Measurements from ENCODE around the gene COL3A1.

Gene COL3A1

DNA sequence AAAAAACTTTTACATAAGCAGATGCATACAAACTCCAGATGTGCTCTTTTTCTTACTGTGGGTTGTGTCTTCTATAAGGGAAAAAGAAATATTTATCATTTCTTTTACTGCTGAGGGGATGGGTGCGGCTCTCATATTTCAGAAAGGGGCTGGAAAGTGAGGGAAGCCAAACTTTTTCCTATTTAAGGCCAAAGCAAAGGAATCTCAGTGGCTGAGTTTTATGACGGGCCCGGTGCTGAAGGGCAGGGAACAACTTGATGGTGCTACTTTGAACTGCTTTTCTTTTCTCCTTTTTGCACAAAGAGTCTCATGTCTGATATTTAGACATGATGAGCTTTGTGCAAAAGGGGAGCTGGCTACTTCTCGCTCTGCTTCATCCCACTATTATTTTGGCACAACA lies at the start of gene COL3A1:
Gene COL3A1 (plus strand): TSS at position 210 of the 400 bp plus-strand sequence. CDS start 117 bp downstream, at position 327.
- DNase-seq, result no peak

DNA sequence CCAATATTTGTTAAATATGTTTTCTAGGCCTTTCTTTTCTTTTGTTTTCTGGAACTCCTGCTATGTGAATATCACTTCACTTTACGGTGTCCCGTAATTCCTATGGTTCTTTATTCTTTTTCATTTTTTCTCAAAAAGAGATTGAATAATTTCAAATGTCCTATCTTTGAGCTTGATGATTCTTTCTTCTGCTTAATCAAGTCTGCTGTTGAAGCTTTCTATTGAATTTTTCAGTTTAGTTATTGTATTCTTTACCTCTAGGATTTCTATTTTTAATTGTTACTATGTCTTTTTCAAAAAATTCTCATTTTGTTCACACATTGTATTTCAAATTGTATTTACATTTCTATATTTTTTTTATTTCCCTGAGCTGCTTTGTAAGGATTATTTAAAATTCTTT lies 45.5 kb upstream of the COL3A1 start:
- no peak for DNase-seq

DNA sequence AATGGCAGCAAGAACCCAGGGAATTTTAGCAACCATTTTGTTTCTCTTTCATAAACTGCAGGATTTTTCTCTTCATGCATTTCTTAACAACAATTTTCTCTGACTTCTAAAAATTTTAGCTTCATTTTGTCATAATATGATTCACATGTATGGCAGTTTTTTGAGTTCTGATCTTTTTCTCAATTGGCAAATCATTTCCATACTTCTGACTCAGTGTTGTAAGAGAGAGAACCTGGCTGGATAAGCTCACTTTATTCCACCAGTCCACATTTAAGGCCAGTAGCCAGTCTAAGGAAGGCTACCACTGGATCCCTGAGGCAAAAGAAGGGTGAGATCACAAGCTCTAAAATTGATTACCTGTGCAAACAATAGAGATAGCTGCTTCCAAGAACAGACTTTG lies 42.8 kb upstream of the COL3A1 start:
- DNase-seq, result no peak

DNA sequence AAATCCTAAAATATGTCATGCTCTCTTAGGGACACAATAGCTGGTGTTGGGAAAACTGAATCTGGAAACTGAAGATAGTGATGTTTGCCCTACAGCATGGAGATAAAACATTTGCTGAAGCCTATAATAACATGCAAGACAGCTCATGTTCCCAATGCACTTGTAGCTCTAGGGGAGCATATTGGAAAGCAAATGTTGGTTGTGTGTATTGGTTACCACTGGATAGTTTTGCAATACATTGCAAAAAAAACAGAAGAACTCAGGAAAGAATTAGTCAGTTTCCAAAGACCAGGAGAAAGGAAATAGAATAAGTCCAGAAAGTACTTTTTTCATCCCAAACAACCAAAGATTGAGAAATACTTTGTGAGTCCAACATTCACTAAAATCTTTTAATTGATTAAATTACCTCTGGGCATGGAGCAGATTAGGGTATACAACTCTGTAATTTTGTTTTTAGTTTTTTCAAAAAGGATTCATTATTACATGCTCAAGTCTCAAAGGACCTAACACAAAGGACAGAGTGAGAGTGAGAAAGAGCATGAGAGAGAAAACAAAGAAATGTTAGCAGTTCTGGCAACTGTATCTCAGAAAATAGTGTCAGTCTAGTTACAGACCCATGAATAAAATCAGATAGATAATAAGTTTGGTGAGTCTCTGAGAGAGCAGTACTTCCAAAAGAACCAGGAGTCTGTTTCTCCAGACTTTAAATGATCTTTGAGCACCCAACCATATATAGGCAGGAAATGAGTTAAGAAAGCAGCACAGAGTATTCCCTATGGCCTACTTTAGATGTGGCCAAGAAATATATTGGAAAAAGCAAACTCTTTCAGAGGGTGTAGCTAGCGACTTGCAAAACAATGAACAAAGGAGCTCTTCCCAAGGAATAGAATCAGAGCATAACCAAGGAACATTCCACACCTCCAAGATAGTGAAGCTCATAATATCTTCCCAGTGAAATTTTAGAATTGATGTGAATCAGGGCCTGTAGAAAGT lies 36.6 kb upstream of the COL3A1 start:
- DNase-seq, result no peak

DNA sequence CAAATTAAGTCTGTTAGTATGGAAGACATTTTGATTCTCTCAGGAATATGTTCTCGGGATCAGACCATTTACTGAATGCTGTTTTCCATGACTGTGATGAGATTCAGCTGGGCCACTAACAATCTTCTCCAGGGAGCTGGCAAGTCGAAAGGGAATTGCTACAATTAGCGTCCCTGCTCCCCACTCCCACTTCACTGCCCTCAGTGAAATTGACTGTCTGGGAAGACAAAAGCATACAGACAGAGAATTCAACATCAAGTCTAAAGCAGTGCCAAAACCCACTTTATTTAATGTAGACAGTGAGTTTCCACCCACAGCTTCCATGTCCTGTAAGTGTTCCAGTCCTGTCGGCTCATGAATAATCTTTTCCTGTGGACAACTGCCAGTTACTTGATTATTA lies 34.0 kb upstream of the COL3A1 start:
- no peak for DNase-seq

DNA sequence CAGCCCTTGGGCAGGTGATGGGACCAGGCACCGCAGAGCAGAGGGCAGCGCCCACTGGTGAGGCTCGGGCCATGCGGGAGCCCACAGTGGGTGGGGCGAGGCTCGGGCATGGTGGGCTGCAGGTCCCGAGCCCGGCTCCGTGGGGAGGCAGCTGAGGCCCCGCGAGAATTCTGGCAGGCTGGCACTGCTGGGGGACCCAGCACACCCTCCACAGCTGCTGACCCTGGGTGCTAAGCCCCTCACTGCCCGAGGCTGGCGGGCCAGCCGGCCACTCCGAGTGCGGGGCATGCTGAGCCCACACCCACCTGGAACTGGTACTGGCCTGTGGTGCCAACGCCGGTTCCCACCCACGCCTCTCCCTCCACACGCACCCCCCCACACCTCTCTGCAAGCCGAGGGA lies 29.7 kb upstream of the COL3A1 start:
- no peak for DNase-seq

DNA sequence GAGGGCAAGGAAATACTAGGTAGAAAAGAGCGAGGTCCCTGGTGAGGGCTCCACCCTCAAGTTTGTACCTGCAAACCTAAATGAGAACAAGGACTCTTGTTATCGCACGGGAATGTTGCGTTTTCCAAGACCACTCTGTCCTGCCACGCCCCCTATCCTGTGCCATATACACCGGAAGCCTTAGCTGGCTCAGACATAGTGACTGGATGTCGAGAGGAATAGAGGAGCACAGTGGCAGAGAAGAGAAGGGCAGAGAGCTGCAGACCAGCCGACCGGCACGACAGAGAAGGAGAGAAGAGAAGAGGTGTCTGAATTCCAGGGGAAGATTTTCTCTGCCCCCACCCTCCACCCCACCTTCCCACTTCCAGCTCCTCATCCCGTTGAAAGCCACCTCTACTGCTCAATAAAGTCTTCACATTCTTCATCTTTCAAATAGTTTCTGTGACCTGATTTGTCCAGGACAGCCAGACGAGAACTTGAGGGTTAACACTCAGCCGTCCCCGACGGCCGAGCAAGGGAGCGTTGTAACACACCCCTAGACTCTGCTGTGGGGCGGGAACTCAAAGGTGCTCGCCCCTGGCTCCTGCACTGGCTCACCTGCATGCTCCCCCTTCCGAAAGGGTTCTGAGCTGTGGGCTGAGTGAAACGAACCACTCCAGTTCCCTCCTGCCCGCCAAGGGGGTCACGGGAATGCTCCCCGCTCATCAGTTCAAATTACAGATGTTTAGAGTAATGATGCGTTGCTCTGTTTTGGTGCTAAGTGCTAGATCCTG lies 24.9 kb upstream of the COL3A1 start:
- no peak for DNase-seq

DNA sequence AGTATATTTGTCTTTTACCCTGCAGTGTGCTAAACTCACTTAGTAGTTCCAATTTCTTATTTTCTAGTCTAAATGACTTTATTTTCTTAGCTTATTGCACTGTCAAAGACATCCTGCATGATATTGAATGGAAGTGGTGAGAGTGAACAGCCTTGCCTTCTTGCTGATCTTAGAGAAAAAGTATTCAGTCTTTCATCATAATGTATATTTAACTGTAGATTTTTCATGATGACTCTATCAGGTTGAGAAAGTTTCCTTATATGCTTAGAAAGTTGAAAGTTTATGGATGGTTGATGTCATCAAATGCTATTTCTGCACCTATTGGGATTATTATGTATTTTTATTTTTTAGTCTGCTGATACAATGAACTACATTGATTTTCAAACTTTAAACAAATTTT lies 21.3 kb upstream of the COL3A1 start:
- DNase-seq, result no peak

DNA sequence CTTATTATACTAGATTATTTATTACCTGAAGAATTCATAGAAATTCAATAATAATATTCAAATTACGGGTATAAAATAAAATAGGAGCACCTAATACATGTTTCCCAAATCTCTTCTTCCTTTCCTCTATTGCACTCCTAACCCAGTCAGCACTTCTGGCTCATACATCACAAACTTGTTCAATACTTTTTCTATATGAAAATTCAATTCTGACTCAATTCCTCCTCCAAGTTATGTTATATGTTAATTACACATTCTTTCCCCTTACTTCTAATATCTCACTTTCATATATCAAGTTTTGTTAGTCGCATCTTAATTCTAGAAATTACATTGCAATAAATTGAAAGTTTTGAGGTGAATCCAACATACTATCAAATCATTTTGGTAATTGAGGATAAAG lies 17.9 kb upstream of the COL3A1 start:
- DNase-seq, result no peak

DNA sequence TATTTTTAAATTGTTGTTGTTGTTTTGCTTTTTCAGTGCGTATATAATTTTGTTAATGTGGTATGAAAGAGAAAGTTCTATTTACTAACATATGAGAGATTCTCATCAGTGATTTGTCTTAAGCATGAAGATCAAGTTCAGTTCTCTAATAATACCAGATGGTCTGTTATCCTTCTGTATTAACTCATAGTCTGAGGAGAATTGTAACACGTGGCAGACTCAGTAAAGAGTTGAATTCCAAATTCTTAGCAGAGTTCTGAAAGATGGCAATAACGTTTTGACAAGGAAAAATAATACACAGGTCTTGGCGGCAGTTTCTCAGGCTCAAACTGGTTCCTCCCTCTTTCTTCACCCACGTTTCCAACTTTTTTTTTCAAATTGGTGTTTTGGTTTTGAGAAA lies 17.2 kb upstream of the COL3A1 start:
- no peak for DNase-seq

DNA sequence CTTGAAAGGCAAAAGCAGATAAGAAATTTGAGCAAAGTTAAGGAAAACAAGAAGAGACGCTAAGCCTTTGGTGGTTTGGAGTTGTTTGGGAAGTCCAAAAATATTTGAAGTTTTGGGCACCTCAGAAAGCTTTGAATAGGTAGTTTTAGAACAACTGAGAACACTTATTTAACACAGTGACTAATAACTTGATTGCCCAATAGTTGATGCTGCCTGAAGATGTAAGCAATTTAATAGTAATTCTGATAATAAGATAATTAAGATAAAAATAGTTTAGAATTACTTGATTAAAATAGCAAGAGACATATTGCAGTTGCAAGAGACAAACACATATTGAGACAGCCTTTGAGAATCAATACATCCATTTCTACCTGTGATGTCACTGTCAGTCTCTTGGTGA lies 16.5 kb upstream of the COL3A1 start:
- DNase-seq, result no peak

DNA sequence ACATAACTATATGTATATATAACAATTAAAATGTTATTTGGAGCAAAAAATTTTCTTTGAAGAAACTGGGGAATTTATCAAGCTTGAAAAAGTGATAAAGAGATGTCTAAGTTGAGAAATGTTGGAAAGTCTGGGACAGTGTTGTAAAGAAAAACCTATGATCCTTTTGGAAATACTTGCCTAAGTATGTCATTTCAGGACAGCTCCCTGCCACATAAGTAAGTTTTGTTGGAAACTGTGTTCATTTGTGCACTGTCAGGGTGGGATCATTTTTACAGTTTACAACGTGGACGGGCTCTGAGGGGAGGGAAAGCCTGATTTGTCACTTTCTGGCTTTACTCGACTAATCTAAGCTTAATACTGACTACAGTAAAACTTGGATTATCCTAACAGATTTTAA lies 10.4 kb upstream of the COL3A1 start:
- DNase-seq, result no peak

DNA sequence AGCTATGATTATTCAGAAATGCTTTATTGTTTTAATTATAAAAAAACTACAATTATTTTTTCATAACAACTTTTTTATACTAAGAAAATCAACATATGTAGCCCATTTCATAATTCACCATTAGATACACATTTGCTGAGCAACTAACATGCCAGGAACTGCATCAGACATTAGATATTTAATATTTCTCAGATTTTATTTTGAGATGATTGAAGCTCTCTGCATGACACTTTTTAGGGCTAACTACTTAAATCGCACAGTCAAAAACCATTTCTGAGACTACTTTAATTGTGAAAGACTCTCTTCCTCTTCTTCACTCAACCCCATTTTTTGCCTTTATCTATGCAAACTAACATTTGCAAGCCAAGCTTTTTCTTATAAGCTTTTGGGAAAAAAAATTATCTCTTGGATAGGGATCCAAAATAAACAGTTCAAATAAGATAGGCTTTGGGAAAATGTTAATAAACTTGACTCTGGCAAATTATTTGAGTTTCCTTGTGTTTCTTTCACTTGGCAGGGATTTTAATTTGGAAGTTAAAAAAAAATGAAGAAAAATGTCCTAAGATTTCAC lies 9.1 kb upstream of the COL3A1 start:
- DNase-seq, result no peak

DNA sequence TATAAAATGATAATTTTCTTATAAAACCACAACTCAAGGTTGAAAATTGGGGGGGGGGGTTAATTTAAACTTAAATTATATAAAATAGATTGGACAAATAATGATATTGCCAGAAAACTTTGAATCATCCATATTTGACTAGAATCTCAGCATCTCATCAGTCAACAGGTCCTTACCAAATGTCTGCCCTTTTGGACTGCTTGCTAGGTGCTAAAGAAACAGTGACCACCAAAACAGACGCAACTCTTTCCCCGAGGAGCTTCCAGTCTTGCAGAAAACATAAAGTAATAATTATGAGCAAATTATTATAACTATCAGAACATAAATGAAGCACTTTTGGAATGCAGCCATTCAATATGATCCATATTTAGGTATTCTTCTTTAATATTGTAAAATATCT lies 8.6 kb upstream of the COL3A1 start:
- no peak for DNase-seq

DNA sequence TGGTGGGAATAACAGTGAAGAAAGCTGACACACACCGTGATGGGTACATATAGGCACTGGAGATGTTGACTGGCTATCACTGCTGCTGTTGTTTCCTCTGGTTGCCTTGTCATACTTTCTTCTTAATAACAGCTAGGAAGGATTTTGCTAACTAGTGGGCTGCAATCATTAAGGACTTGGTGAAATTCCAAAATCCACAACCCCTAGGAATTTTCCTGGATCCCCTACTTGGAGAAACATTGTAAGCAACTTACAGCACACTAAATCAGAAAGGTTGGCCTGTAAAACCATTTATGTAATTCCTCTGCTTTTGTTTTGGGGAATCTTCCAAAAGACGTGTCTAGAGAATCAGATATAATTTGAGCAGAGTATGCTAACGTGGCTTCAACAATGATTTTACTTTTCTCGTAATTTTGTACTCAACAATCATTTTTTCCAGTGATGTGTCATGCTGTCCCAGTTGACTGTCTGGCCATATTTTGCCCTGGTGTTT lies 8.0 kb upstream of the COL3A1 start:
- DNase-seq, result no peak

DNA sequence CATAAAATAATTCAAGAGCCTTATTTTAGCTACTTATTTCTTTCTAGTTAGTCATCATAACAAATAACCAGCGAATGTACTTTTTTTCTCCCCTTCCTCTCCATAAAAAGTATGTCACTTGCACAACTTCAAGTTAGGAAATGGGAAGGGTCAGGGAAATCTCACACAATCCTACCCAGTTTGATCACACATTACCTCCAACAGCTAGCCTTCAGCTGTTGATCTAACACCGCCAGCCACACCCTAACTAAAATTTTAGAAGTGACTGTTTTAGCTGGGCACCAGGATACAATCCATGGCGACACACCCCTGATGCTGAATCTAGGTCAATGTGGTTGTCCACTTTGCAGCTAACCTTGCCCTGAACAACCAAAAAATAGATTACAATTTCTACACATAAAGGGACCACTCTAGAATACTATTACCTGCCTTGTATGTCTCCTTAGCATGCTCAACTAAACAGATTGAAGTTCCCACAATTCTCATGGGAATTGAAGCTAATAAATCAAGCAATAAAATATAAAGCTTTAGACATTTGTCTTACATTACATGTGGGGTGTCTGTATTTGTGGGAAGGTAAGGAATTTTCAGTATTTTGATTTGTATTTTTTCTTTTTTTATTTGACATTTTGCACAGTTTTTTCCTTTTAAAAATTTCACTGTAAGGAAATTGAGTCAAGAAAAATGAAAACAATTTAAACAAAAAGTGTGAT lies 7.3 kb upstream of the COL3A1 start:
- no peak for DNase-seq

DNA sequence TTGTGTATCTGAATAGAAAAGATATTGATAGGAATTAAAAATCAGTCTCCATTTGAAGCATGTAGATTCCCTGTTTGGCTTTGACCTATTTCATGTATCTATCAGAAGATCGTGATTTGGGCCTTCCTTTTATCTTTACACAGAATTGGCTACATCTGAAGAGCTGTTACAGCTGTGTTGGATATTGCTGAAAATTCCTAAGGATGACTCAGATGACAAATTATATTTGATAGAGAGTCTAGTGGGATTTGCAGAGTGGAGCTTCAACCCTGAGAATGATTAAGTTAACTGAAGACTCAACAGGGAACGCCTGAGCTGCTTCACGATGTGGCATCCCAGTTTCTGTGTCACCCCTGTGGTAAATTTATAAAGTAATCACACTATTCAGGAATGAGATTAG lies 4.9 kb upstream of the COL3A1 start:
- no peak for DNase-seq

DNA sequence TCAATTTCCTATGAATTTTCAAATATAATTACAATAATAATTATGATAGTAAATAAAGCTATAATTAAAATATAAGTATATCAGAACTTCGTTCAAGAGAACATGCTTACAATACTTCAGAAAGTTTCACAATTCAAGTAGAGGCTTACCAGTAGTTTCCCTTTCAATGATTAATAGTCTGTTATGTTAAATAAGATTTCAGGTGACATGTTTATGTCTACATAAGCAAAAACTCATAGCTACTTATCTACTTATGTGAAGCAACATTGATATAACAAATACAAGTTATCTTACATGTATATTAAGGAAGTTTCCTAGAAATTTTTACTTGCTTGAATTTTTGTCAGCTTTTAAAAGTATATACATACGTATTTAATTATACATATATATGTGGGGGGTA lies 4.5 kb upstream of the COL3A1 start:
- DNase-seq, result no peak

DNA sequence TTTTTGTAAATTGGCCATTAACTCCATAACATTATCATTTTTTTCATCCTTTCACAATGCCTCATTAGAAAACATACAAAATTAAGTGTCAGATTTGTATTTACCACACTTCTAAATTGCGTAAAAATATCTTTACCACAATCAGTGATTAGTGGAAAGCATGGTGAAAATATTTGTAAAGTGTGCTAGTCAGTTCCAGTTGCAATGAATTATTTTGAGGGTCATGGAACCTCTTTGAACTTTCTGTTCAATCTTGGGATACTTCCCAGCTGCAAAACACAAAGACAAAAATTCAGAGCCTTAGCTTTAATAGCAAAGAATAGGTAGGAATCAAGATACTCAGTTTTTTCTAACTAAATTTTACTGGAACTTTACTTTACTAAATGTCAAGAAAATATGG lies 4.0 kb upstream of the COL3A1 start:
- DNase-seq, result no peak

DNA sequence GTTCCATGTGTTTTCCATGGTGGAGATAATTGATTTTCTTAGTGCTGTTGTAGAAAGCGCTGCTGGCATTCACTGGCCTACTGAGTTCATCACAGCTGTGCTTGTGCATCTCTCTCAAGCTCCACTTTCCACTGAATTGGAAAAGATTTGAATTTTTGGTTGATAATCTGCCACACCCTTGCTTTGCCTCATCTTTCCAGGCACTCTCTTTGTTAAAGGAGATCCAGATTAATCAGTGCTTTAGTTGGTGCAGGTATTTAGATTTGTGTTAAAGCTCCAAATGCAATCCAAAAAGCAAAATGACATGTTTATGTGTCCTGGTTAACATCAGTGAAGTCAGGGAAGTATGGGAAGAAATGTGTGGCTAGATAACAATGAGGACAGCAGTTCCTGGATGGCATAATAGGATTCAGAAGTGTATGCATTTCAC lies 2.7 kb upstream of the COL3A1 start:
- no peak for DNase-seq

DNA sequence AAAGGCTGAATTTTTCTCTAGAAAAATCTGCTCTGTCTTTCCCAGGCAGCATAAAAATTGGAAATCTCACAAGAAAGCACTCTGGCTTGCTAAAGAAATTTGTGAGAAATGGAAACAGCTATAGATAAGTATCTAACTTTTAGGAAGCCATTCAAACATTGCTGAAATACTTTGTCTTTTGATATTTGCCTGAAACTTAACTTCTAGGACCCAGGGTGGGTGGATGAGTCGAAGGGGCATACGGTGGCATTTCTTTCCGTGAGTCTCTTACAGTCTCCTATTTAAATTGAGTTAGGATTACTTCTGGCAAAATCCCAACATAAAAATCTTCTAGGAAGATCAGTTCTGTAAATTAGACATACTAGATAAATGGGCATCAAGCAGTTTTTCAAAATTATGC lies 532 bp upstream of the COL3A1 start:
- DNase-seq, result no peak

DNA sequence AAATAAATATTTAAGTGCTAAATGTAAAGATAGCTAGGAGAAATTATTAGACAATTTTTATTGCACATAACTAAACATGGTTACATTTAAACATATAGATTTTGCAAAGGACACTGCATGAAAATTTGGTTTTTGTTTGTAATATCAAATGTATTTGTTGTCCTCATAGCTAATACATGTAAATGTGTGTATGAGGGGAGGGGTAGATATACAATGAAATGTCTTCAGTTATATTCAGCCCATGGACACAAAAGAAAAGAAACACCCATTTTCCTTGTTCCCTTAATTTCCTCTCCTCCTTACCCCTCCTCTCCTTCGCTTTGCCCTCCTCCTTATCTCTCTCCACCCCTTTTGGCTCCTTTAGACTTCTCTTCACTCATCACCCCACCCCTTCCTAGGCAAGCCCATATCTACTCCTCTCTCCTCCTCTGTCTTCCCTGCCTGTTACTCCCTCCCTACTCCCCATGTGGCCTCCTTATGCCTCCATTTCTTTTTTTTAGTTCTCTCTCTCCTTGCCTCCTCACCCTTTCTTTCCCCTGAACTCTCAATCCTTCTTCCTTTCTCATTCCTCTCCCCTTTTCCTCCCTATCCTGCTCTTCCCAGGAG lies 1.4 kb downstream of the COL3A1 start:
- no peak for DNase-seq

Measured in cerebellar nuclear complex (tissue), 1 donor.